RPMI8226 (cell line): ENCODE data around the gene CREB5.
"Not testable (repeated sequence)": the region's sequence is repeated elsewhere in the genome, so short reads cannot be mapped to it uniquely, and the experiment has no call there.

Experiments used
- DNase-seq: peaks from one replicate; pipeline ENCODE4 v3.0.0-alpha.2; 2015

CREB5 gene, protein sequence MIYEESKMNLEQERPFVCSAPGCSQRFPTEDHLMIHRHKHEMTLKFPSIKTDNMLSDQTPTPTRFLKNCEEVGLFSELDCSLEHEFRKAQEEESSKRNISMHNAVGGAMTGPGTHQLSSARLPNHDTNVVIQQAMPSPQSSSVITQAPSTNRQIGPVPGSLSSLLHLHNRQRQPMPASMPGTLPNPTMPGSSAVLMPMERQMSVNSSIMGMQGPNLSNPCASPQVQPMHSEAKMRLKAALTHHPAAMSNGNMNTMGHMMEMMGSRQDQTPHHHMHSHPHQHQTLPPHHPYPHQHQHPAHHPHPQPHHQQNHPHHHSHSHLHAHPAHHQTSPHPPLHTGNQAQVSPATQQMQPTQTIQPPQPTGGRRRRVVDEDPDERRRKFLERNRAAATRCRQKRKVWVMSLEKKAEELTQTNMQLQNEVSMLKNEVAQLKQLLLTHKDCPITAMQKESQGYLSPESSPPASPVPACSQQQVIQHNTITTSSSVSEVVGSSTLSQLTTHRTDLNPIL

DNA sequence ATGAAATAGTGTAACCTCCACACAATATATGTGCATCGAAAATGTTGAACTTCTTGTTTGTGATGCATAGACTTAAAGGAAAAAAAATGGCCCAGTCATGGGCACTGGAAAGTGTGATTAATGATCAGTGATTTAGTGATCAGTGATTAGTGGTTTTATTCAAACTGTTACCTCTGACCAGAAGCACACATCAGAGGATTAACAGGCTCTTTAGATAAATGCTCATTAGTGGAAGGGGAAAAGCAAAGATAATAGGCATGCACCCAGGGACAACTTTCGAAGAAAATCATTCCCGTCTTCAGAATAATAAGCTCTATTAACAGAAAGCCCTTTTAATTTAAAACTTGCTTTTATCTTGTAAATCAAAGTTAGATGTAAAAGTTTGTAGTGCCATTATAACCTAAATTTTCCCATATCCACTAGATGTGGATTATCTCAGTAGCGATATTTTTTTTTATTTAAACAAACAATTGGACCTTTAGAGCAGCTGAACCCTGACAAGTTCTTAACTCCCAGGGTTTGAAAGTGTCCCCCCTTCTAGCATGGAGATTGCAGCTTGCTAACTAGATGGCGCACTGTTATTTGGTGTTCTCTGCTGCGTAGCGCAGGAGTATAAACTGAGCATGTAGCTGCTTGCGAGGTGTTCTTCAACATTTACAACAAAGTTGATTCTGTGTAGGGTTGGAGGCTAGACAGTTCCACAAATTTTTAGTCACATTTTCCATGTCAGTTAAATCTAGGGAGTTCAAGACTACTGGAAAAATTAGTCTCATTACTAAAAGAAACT is at the start of gene CREB5:
CREB5 (plus strand) TSS at position 643 of the 787 bp plus-strand sequence. CDS start 397 bp downstream, outside the sequence.
- DNase-seq, result no peak

DNA sequence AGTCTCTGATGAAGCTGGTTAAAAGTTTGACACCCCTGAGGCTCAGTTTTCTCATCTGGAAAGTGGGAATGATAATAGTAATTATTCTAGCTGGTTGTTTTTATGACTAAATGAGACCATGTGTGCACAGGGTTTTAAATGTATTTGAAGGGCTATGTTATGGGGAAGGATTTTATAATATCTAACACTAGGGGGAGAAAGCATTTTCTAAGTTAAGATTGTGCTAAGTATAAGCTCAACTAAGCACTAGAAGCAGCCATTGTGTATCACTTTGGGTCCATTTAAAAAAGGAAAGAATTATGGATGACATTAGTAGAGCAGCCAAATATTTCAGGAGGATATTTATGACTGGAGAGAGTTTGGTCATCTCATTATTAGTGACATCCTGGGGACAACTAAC is 49.5 kb upstream of the CREB5 start:
- no peak for DNase-seq

DNA sequence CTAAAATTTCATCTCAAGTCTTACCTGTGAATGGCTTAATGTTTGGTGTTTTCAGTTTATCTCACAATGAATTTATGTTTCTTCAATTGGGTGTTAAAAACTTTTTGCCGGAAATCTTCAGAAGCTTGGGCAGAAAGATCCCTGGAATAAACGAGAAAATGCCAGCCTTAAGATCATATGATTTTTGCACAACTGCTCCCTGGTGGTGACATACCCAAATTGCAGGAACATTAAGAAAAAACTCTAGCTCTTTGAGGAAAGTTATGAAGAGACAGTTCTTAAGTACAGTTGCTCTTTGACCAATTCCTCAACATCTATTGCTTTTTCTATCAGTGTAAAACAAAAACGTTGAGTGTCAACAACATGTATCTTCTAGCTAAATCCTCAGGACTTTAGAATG is 48.2 kb upstream of the CREB5 start:
- no peak for DNase-seq

DNA sequence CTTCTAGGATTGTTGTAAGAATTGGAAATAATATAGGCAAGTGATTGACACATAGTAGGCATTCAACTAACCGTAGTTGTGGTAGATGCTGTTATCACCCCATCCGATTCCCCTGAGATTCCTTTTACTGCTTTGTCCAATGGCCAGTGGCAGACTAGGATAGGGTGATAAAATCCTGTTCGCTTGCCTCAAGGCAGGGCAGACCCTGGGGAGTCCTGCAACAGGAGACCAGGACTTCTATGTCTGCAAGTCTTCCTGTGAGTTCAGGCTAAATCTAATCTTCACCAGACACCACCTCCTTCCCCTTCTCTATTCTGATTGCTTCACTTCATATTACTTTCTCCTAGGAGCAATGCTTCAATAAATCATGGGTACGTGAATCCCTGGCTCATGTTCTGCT is 42.8 kb upstream of the CREB5 start:
- no peak for DNase-seq

DNA sequence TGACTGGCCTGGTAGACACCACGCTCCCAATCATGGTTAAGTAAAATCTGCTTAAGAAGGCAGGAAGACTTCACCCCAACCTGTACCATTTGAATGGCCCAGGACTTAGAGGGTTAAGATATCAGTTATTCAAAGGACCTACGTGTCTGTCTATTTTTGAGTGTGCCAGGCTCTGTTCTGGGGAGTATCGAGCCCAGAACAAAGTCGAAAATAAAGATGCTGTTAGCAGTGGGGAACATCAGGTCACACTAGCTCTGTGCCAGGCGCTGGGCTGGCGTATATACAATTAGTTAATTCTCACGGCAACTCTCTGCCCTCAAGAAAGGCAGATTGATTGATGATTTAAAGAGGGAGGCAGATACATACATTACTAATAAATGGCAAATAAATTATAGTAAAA is 40.5 kb upstream of the CREB5 start:
- DNase-seq, result no peak

DNA sequence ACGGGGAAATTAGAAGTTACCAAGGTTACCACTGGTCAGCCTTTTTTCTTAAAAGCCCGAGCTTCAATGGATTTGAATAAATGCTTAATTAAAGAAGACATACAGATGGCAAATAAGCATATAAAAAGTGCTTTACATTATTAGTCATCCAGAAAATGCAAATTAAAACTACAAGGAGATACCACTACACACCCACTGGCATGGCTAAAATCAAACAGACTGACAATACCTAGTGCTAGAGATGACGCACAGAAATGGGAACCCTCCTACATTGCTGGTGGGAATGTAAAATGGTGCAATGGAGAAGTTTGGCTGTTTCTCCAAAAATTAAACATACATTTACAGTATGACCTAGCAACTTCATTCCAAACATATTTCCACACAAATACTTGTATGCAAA is 38.3 kb upstream of the CREB5 start:
- DNase-seq, result no peak

DNA sequence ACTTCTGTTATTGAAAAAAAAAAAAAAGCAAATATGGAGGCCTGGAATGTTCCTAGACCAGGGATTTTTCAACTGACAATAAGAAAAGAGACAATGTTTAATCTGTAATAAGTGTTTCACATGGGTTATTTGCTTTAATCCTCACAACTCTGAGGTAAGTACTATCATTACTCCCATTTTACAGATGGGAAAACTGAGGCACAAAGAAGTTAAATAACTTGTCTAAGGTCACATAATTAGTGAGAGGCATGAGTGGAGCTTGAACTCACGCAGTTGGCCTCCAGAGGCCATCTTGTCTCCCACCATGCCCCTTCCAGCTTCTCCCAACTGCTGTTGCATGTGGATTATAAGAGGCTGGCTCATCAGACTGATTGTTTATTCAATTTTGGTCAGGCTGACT is 36.6 kb upstream of the CREB5 start:
- DNase-seq, result no peak

DNA sequence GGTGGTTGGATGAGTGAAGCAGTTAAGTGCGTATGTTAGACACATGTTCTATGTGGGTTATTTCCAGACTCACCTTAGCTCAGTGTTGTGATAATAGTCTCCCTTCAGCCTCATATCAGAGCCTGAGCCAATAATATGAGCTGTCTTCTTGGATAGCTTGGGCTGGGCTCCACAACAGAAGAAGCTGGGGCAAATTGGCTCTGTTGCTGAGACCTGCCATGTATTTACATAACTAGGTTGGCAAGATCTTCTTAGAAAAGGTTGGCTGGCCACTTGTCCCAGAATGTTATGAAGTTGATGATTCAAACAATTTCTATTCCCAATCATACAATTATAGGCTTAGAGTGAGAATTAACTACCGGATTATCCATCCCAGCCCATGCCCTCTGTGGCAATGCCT is 35.7 kb upstream of the CREB5 start:
- no peak for DNase-seq

DNA sequence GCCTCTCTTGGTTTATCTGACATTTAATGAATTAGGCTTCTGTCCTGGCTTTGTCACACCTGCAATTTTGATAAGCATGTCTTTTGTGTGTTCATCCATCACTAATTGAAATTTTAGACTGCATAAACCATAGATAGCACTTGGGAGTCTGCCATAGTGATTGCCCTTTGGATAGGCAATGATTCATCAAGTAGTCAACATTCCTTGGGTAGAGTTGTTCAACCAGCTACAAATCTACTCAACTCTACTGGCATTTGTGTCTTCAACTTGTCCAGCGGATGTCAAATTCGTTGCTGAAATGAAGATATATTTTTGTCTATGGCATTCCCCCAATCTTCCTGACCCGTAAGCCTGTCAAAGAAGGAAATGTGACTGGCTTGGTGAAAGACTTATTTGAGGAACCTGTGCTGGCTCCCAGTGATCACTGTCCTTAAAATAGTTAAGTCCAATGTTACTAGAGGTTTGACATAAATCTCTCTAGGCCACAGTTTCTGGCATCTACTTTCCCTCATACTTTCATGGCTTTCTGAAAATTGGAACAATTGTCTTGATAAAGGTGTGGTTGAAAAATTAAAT is 33.7 kb upstream of the CREB5 start:
- DNase-seq, result no peak

DNA sequence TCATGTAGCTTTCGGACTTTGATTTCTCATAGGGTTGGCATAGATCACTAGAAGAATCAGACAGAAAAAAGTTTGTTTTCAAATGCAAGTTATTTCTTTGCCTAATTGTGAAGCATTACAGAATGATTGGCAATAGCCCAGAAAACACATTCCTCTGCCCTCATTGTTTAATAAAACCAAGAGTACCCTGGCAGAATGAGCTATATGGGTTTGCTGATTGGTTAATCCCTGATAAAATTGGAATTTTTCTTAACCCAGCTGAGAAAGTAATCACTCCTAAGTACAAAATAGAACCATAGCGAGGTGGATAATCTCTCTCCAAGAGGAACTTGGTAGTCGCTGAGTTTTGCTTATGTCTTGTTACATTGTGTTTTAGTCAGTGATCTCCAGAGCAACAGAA is 30.9 kb upstream of the CREB5 start:
- no peak for DNase-seq

DNA sequence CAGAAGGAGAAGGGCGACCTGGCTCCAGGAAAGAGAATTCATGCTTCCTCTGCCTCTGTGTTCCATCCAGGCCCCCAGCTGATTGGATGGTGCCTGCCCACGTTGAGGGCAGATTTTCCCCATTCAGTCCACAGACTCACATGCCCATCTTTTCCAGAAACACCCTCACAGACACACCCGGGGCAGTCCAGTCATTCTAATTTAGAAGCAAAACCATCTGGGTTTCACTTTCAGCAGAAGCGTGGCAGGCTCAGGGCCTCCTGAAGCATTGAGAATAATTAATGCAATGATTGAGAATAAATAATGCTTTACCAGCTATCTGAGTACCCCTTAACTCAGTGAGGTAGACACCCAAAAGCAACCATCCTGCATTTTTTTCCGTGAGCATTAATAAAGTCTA is 30.2 kb upstream of the CREB5 start:
- DNase-seq, result no peak

DNA sequence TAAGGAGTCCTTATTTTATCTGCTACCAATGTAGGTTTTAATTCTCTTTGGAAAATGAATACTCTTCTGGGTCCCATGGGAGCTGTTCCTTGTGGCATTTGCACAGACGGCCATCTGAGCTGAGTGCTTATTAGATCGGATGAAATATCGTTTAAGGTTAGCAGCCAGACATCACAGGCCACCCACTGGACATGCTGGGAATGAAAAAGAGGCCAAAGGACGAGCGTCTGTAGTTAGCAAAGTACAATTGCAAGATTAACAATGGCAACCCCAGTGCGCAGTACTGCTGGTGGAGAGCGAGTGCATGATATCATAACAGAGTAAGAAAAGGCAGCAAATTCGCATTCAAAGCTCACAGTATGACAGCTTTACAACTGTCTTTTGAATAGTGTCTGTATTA is 28.3 kb upstream of the CREB5 start:
- no peak for DNase-seq

DNA sequence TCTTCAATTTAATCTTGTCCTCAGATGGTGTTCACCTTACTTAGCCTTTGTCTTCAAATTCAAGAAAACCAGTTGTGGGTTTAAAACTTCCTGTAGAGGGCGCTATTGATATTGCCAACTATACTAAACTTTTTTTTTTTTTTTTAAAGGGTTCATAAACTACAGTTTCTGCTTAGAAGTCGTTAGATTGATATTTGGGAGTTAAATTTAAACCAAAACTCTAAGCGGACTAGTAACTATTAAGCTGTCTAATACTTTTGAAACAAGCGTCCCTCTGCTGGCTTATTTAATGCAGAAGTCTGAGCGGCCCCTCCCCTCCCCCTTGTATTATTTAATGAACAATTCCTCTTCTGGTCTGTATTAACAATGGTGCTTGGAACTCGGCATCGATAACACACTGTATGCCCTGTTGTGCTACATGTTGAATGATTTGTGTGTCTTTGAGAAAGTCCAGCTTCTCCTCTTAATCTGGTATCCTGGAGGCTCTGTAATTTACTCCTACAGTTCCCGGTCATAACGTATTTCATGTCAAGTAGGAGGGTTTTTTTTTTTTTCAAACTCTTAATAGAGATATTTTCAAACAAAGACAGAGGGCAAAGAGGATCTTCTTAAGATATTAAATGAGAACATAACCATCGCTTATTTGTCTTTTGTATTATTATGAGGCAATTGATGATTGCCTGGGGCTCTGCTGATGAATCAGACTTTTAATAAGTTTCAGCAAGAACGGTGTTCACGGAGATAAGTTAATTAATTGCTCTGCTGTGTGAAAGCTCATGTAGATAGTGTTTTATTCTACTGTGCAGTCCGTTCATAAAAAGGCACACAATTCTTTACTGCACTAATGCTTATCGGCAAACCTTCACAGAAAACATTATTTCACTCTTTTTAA is 22.6 kb upstream of the CREB5 start:
- DNase-seq, result peak; percentile 64

DNA sequence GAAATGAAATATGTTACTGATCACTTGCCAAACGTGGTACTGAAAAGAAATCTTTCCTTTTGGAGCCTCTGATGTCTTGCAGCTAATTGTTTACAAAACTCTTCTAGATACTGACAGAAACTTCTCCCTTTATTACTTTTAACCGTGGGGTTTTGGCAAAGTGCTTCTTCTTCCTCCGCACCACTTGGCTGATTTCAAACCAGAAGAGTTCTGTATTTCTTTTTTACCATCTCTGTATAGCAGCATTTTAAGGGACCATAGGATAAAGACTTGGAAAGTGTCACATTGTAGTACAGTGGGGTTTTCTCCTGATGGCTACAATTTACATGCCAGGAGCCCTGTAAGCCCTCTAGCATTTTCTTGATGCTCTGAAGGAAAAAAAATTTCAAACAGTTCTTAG is 21.9 kb upstream of the CREB5 start:
- no peak for DNase-seq

DNA sequence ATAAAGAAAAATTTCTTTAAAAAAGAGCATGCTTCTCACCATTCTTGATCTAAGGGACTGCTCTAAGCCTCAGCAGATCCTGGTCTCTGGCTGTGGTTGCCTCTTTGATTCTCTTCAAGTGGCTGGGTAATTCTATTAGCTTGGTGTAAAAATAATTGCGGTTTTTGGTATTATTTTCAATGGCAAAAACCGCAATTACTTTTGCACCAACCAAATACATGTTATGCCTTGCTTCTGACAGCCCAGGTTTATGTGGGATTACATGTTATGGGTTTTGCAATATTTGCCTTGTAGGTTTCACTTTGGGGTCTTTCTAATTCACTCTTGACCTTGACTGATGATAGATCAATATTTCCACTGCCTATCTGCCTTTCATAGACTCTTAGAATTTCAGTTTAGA is 20.0 kb upstream of the CREB5 start:
- DNase-seq, result no peak

DNA sequence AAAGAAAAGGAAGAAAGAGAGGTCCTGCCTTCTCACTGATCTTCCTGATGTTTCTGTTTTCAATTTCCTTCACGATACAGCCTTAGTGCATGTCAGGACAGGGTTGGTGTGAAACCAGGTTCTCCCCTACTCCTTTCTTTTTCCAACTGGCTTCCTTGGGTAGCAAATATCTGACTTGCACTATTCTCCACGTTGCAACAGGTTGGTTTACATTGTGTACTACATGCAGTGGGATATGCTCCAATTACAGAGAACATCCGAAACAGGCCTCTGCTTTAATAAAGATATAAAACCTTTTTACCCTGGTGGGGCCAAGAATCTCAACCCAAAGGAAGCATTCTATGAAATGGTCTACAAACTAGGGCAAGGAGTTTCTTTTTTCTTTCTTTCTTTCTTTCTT is 16.9 kb upstream of the CREB5 start:
- no peak for DNase-seq

DNA sequence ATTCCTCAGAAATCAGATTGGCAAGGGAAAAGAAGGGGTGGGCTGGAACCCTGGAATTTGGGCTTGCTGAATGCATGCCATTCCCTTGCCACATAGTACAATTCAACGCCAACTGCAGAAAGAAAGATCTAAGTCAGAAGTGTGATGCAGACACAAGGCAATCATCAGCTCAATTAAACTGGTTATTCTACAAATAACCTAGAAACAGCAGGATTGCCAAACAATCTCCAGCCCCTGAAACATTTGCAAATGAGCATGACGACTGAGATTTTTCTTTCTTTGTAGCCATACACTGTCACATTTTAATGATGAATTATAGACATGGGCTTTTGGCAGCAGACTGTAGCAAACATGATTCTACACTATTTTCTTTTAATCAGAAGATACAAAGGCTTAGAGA is 16.5 kb upstream of the CREB5 start:
- DNase-seq, result no peak

DNA sequence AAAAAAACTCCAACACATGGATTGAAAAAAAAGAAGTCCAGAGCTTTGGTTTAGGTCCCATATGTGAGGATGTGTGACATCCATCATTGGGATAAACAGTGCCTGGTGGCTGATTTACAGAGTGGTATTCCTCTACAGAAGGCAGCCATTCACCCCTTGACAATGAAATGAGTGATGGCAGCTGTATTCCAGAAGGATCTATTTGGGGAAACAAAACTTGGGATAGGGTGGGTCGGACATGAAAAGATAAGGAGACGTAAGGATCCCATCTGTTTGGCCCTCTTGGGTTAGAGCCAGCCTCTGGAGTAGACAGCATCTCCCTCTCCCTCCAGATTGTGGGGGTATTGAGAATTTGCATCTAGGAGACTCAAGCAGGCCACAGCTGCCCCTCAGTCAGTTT is 15.2 kb upstream of the CREB5 start:
- no peak for DNase-seq

DNA sequence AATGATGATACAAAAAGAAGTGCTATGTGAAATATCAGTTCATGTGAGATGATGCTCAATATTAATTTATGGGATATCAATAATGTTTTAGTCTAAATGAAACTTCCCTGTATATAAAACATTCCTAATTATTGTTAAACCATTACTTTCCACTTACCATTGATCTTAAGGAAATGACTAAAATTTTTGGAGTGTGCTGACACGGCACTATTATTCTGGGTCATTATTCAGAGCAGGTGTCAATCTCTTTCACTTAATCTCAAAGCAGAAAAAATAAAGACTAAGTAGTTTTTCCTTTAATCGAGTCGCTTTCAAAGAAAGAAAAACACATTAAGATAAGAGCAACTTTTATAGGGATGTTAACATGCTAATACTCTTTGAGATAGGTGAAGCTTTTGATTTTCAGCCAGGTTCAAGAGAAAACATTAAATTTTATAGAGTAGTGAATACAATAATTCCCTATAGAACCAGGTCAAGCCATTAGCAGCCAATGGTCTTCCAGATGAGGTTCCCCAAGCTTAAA is 11.4 kb upstream of the CREB5 start:
- no peak for DNase-seq

DNA sequence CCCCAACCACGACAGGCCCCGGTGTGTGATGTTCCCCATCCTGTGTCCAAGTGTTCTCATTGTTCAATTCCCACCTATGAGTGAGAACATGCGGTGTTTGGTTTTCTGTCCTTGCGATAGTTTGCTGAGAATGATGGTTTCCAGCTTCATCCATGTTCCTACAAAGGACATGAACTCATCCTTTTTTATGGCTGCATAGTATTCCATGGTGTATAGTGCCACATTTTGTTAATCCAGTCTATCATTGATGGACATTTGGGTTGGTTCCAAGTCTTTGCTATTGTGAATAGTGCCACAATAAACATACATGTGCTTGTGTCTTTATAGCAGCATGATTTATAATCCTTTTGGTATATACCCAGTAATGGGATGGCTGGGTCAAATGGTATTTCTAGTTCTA is 10.8 kb upstream of the CREB5 start:
- DNase-seq, result not testable (repeated sequence)

DNA sequence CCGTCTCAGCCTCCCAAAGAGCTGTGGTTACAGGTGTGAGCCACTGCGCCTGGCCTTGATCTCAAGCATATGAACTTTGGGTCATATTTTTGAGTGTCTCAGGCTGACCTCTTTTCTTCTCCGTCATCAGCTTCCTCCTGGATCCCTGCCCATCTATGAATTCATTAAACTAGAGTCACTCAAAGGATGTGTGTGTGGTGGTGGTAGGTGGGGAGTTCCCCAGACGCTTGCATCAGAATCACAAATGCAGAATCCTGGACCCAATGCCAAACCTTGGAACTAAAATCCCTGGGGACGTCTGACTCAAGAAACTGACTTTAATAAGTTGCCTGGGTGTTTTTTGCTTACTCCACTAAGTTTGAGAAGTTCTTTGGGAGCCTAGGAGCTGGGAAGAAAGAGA is 6.7 kb upstream of the CREB5 start:
- DNase-seq, result no peak

DNA sequence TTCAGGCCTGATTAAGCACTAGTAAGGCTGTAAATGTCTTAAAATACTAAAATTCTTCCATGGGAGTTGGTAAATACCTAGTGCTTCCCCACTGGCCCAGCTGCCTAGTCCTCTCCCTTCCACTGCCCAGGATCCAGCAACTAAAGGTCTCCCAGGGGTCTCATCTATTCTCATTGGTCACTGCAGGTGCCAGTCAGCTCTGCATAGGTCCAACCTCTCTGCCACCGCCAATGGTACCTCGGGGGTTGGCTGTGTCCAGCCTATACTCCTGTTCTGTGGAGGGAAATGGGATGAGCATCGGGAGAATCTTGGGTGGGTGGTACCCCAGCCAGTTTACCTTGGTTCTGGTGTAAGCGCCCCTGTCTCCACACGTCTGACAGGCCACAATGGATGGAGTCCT is 6.1 kb upstream of the CREB5 start:
- DNase-seq, result no peak

DNA sequence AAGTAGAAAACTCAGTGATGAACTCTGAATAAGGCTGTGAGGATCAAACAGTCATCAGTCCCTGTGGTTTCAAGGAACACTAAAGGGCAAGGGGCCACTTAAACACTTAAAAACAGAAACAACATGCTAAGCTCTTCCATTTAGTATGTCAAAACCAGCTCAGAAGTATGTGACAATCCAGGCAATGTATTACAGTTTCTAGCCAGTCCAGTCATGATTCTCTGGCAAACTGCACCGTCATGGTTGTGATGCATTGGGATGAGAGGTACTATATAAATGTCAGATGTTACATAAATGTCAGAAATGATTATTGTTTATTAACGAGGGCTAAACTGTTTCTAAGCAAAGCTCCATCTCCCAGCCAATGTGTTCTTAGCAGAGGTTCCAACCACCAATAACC is 4.7 kb upstream of the CREB5 start:
- DNase-seq, result no peak
